Jurkat, Clone E6-1 (cell line): ENCODE data around the gene FBXW8.

ENCODE experiments used
- DNase-seq: peaks from one replicate; pipeline ENCODE4 v3.0.0-alpha.2; 2011; ENCODE audit warnings: low read depth, low spot score
- H3K4me3 ChIP-seq: 2 replicates; pipeline ENCODE4 v1.5.1; 2011; ENCODE audit warnings: mild to moderate bottlenecking, low read length, control low read depth, moderate library complexity

Gene FBXW8

GRCh38 chr12:117028254-117028653, 117.5 kb downstream of the FBXW8 start:
- no peak for DNase-seq
- no peak overlapping the region for H3K4me3 ChIP-seq

- DNase-seq, result no peak
- no peak overlapping the region for H3K4me3 ChIP-seq
Measured at GRCh38 chr12:117030187-117030900, 119.6 kb downstream of the FBXW8 start.

GRCh38 chr12:117031843-117032592, 121.3 kb downstream of the FBXW8 start:
- no peak for DNase-seq
- H3K4me3 ChIP-seq, result no peak overlapping the region

GRCh38 chr12:117032593-117033381, 122.0 kb downstream of the FBXW8 start:
- no peak for DNase-seq
- no peak overlapping the region for H3K4me3 ChIP-seq

GRCh38 chr12:117033382-117034221, 122.9 kb downstream of the FBXW8 start:
- H3K4me3 ChIP-seq, result no peak overlapping the region
- no peak for DNase-seq

- H3K4me3 ChIP-seq, result no peak overlapping the region
- no peak for DNase-seq
Measured at GRCh38 chr12:117034249-117034648, 123.5 kb downstream of the FBXW8 start.

- H3K4me3 ChIP-seq, result no peak overlapping the region
- no peak for DNase-seq
Measured at GRCh38 chr12:117034701-117035151, 124.0 kb downstream of the FBXW8 start.

GRCh38 chr12:117035287-117035686, 124.5 kb downstream of the FBXW8 start:
- no peak for DNase-seq
- H3K4me3 ChIP-seq, result no peak overlapping the region

- no peak overlapping the region for H3K4me3 ChIP-seq
Measured at GRCh38 chr12:117036046-117036445, 125.3 kb downstream of the FBXW8 start.

GRCh38 chr12:117036547-117036946, 125.8 kb downstream of the FBXW8 start:
- no peak overlapping the region for H3K4me3 ChIP-seq
- no peak for DNase-seq

More at GRCh38 chr12:117036046-117036445, 125.3 kb downstream of the FBXW8 start:
- no peak for DNase-seq

- no peak overlapping the region for H3K4me3 ChIP-seq
Measured at GRCh38 chr12:117037289-117038022, 126.7 kb downstream of the FBXW8 start.

GRCh38 chr12:117038023-117038680, 127.4 kb downstream of the FBXW8 start:
- DNase-seq, result no peak
- H3K4me3 ChIP-seq, result no peak overlapping the region

More at GRCh38 chr12:117037289-117038022, 126.7 kb downstream of the FBXW8 start:
- DNase-seq, result no peak

GRCh38 chr12:117038919-117039318, 128.2 kb downstream of the FBXW8 start:
- no peak overlapping the region for H3K4me3 ChIP-seq
- DNase-seq, result no peak

- no peak for DNase-seq
- no peak overlapping the region for H3K4me3 ChIP-seq
Measured at GRCh38 chr12:117039891-117040309, 129.2 kb downstream of the FBXW8 start.

GRCh38 chr12:117040496-117040895, 129.7 kb downstream of the FBXW8 start:
- no peak overlapping the region for H3K4me3 ChIP-seq
- DNase-seq, result no peak

GRCh38 chr12:117041798-117042170, 131.0 kb downstream of the FBXW8 start:
- no peak for DNase-seq
- H3K4me3 ChIP-seq, result no peak overlapping the region

- no peak overlapping the region for H3K4me3 ChIP-seq
- no peak for DNase-seq
Measured at GRCh38 chr12:117042171-117042842, 131.6 kb downstream of the FBXW8 start.
